ENCODE data around the gene BTBD2. TPM values are rescaled to one million over a fixed set of nuclear protein-coding genes. Genes with fewer than 3 reads are reported as not detected.

Gene BTBD2

Small RNAs within 50 kb of the gene (small RNA-seq; reads per million reads assigned to genes)
- gene AC007136.1 (ENCODE audit: insufficient read depth) = not detected
